Measurements from ENCODE around the gene TUFT1.

TUFT1 gene

DNA sequence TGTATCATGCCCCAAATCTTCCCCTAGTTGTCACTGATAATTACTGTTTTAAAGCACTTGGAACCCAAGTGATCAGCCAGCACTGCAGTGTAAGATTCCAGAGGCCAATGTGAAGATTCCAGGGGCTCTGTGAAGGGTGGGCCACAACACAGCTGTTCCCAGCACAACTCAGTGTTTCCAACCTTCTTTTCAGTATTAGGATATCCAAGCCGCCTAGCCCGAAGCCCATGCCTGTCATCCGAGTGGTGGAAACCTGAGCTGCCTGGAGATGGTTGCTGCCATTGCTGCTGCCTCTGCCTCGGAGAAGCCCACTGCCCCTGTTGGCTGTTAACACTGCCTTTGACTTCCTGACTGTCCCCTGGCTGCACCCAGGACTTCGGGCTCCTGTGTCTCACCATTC, 41.3 kb downstream of the TUFT1 start:
- TF ChIP-seq, protein P1, sequence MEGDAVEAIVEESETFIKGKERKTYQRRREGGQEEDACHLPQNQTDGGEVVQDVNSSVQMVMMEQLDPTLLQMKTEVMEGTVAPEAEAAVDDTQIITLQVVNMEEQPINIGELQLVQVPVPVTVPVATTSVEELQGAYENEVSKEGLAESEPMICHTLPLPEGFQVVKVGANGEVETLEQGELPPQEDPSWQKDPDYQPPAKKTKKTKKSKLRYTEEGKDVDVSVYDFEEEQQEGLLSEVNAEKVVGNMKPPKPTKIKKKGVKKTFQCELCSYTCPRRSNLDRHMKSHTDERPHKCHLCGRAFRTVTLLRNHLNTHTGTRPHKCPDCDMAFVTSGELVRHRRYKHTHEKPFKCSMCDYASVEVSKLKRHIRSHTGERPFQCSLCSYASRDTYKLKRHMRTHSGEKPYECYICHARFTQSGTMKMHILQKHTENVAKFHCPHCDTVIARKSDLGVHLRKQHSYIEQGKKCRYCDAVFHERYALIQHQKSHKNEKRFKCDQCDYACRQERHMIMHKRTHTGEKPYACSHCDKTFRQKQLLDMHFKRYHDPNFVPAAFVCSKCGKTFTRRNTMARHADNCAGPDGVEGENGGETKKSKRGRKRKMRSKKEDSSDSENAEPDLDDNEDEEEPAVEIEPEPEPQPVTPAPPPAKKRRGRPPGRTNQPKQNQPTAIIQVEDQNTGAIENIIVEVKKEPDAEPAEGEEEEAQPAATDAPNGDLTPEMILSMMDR (IDR thresholded peaks at IDR 0.05; ENCODE audit: insufficient read depth, low read length, missing control alignments) = no peak
- no peak for DNase-seq (ENCODE audit: low read depth, low spot score)
- no peak overlapping the region for H3K4me3 ChIP-seq (ENCODE audit: low read depth, low read length)
- ChIA-PET CTCF (interaction anchor here (1.5 to 4.9 kb wide), 3 partner anchors 11 to 137 kb away, joined by 4 to 47 read pairs (median 25); no protein-coding TSS in a partner anchor), POLR2A (interaction anchor here (0.7 kb wide), 1 partner anchor 27 kb away, joined by 3 read pairs; no protein-coding TSS in a partner anchor)

GRCh38 chr1:151581921-151582320, 41.8 kb downstream of the TUFT1 start:
- CTCF ChIA-PET = interaction anchor here (1.5 to 3.0 kb wide), 2 partner anchors 11 to 138 kb away, joined by 4 to 25 read pairs; no protein-coding TSS in a partner anchor

GRCh38 chr1:151583796-151584195, 43.7 kb downstream of the TUFT1 start:
- TF ChIP-seq, protein P1 (IDR thresholded peaks at IDR 0.05; ENCODE audit: insufficient read depth, low read length, missing control alignments) = no peak
- no peak for DNase-seq (ENCODE audit: low read depth, low spot score)
- no peak overlapping the region for H3K4me3 ChIP-seq (ENCODE audit: low read depth, low read length)
- ChIA-PET POLR2A (no interaction called here), CTCF (interaction anchor here (3.0 kb wide), 1 partner anchor 10 kb away, joined by 25 read pairs; no protein-coding TSS in a partner anchor)

More at GRCh38 chr1:151581921-151582320, 41.8 kb downstream of the TUFT1 start:
- H3K4me3 ChIP-seq (ENCODE audit: low read depth, low read length) = no peak overlapping the region
- POLR2A ChIA-PET = no interaction called here
- no peak for DNase-seq (ENCODE audit: low read depth, low spot score)
- TF ChIP-seq, protein P1 (IDR thresholded peaks at IDR 0.05; ENCODE audit: insufficient read depth, low read length, missing control alignments) = no peak

GRCh38 chr1:151584278-151584677, 44.2 kb downstream of the TUFT1 start:
- ChIA-PET POLR2A (no interaction called here), CTCF (interaction anchor here (3.0 kb wide), 1 partner anchor 9 kb away, joined by 25 read pairs; no protein-coding TSS in a partner anchor)
- no peak for DNase-seq (ENCODE audit: low read depth, low spot score)
- TF ChIP-seq, protein P1 (IDR thresholded peaks at IDR 0.05; ENCODE audit: insufficient read depth, low read length, missing control alignments) = no peak
- H3K4me3 ChIP-seq (ENCODE audit: low read depth, low read length) = no peak overlapping the region

DNA sequence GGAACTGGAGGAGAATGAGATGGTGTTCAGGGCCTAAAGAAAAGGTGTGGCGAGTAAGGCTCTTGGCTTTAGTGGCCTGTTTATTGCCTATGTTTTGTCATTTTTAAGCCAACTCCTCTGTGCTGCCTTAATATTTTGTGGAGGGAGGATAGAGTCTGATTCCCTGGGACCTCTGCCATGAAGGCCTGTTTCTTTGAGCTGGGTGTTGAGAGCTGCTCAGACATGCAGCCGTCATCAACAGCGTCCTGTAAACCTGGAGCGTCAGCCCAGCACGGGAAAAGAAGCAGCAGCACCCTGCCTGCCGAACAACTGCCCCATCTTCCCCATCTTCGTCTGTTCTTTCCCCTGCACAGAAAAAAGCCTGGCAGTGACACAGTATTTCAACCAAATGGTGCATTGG, 44.7 kb downstream of the TUFT1 start:
- no peak for DNase-seq (ENCODE audit: low read depth, low spot score)
- ChIA-PET CTCF (no interaction called here), POLR2A (no interaction called here)
- TF ChIP-seq, protein P1 (IDR thresholded peaks at IDR 0.05; ENCODE audit: insufficient read depth, low read length, missing control alignments) = no peak
- no peak overlapping the region for H3K4me3 ChIP-seq (ENCODE audit: low read depth, low read length)

GRCh38 chr1:151585622-151586021, 45.5 kb downstream of the TUFT1 start:
- no peak for DNase-seq (ENCODE audit: low read depth, low spot score)
- POLR2A ChIA-PET = interaction anchor here (0.6 to 1.5 kb wide), 3 partner anchors 27 to 403 kb away, joined by 3 to 4 read pairs (median 3); partner anchors contain the start of gene TUFT1
- CTCF ChIA-PET = interaction anchor here (1.2 kb wide), 1 partner anchor 9 kb away, joined by 11 read pairs; no protein-coding TSS in a partner anchor
- H3K4me3 ChIP-seq (ENCODE audit: low read depth, low read length) = no peak overlapping the region
- TF ChIP-seq, protein P1 (IDR thresholded peaks at IDR 0.05; ENCODE audit: insufficient read depth, low read length, missing control alignments) = no peak

Measured in AG04449 (cell line).